ENCODE results near the gene CFAP68. TPM values are rescaled to one million over a fixed set of nuclear protein-coding genes. Genes with fewer than 3 reads are reported as not detected.
A peak's percentile ranks its signal among the peaks of the same experiment; 100 is the strongest.

The CFAP68 gene
- total and polyA plus RNA-seq, 2 of the 13 experiments (the other 11 are each of a cell fraction or from before 2014, with no cell fraction given), result 22.2 to 25.6 TPM

DNA sequence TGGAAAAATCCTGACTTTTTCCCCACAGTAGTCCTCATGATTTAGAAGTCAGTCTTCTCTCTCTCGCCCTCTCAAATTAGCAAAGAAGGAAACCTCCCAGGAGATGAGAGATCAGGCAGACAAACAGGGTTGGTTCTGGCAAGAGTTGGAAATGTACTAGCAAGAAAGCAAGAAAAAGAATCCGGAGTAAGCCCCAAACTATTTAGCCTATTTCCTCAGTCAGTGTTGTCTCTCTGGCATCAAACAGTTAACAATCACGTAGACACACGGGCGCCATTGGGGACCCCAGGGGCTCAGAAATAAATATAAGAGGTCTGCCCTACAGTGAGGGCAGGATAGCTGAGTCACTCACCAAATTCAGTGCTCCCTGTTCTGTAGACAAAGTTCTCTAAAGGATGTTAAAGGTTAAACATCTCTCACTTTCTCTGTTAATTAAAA, 44.0 kb downstream of the CFAP68 start:
- in situ Hi-C loops (cut with HindIII; ENCODE audit: extremely low pct_ligation_motif_present, low pct_unique_long_range_greater_than_20kb), result no loop called here
- no peaks in the 10 kb centered on the region for H3K79me2 ChIP-seq (ENCODE audit: insufficient read depth, low read length)
- FAIRE-seq, result no peak

More for the DNA sequence above, 44.0 kb downstream of the CFAP68 start:
- no peaks in the 10 kb centered on the region for H3K36me3 ChIP-seq (replicated peaks in 1 of 2; ENCODE audit: control insufficient read depth in 1 of 2, insufficient read depth in 2 of 2, low read length in 2 of 2)
- WGBS (ENCODE audit: low lambda C conversion rate), result 4% methylated on average over 5 of the region's 5 CpGs
- H3K4me1 ChIP-seq (ENCODE audit: insufficient read depth, low read length), result peaks cover 91% of the 10 kb centered on the region
- TF ChIP-seq ZNF652 (CRISPR knock-in tag; IDR thresholded peaks at IDR 0.05; ENCODE audit: borderline replicate concordance, low read depth) (peak; percentile 82), NR2F6 (IDR thresholded peaks at IDR 0.05) (no peak; the same call in 1 of the 2 replicates), NR2F6 (CRISPR knock-in tag; IDR thresholded peaks at IDR 0.05) (0 out of 2 replicates have a peak, but pooled peaks have one; percentile 15), NAIF1 (CRISPR knock-in tag; IDR thresholded peaks at IDR 0.05; ENCODE audit: borderline replicate concordance) (no peak), CREM (IDR thresholded peaks at IDR 0.05) (peak; percentile 28; the same call in 1 of the 2 replicates), CREM (CRISPR knock-in tag; IDR thresholded peaks at IDR 0.05) (no peak), FOSL2 (CRISPR knock-in tag; IDR thresholded peaks at IDR 0.05) (peak; percentile 45), ZNF264 (CRISPR knock-in tag; IDR thresholded peaks at IDR 0.05) (no peak), NFE2L2 (IDR thresholded peaks at IDR 0.05; ENCODE audit: low read length) (peak; percentile 74; the same call in 1 of the 2 replicates), ATF1 (CRISPR knock-in tag; IDR thresholded peaks at IDR 0.05) (0 out of 2 replicates have a peak, but pooled peaks have one; percentile 16), CREB1 (IDR thresholded peaks at IDR 0.05) (no peak), CREB1 (CRISPR knock-in tag; IDR thresholded peaks at IDR 0.05) (no peak), PPARG (CRISPR knock-in tag; conservative IDR thresholded peaks at IDR 0.05) (peak; percentile 85), ZBTB7B (CRISPR knock-in tag; IDR thresholded peaks at IDR 0.05) (0 out of 2 replicates have a peak, but pooled peaks have one; percentile 33), TEAD2 (CRISPR knock-in tag; IDR thresholded peaks at IDR 0.05) (no peak), PHF21A (CRISPR knock-in tag; IDR thresholded peaks at IDR 0.05) (peak; percentile 41; the same call in 1 of the 2 replicates), SAP130 (CRISPR knock-in tag; IDR thresholded peaks at IDR 0.05; ENCODE audit: low read depth) (peak; percentile 18), EP300 (IDR thresholded peaks at IDR 0.05; ENCODE audit: low read depth in 2 of 2, low read length in 2 of 2) (peak in 1 of 2 experiments; percentile 66; a peak in 2 of 4 replicates), EP300 (CRISPR knock-in tag; IDR thresholded peaks at IDR 0.05; ENCODE audit: borderline replicate concordance) (no peak), ZC3H4 (CRISPR knock-in tag; IDR thresholded peaks at IDR 0.05; ENCODE audit: borderline replicate concordance) (no peak), YY1 (IDR thresholded peaks at IDR 0.05; ENCODE audit: insufficient read depth, insufficient replicate concordance, low read depth, low read length) (no peak)
- TF ChIP-seq, protein P1, sequence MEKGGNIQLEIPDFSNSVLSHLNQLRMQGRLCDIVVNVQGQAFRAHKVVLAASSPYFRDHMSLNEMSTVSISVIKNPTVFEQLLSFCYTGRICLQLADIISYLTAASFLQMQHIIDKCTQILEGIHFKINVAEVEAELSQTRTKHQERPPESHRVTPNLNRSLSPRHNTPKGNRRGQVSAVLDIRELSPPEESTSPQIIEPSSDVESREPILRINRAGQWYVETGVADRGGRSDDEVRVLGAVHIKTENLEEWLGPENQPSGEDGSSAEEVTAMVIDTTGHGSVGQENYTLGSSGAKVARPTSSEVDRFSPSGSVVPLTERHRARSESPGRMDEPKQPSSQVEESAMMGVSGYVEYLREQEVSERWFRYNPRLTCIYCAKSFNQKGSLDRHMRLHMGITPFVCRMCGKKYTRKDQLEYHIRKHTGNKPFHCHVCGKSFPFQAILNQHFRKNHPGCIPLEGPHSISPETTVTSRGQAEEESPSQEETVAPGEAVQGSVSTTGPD (CRISPR knock-in tag; IDR thresholded peaks at IDR 0.05), result no peak
- TF ChIP-seq, protein P2, sequence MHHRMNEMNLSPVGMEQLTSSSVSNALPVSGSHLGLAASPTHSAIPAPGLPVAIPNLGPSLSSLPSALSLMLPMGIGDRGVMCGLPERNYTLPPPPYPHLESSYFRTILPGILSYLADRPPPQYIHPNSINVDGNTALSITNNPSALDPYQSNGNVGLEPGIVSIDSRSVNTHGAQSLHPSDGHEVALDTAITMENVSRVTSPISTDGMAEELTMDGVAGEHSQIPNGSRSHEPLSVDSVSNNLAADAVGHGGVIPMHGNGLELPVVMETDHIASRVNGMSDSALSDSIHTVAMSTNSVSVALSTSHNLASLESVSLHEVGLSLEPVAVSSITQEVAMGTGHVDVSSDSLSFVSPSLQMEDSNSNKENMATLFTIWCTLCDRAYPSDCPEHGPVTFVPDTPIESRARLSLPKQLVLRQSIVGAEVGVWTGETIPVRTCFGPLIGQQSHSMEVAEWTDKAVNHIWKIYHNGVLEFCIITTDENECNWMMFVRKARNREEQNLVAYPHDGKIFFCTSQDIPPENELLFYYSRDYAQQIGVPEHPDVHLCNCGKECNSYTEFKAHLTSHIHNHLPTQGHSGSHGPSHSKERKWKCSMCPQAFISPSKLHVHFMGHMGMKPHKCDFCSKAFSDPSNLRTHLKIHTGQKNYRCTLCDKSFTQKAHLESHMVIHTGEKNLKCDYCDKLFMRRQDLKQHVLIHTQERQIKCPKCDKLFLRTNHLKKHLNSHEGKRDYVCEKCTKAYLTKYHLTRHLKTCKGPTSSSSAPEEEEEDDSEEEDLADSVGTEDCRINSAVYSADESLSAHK (CRISPR knock-in tag; IDR thresholded peaks at IDR 0.05; ENCODE audit: borderline replicate concordance), result no peak
- ATAC-seq, result no peak
- peak overlapping the region; percentile 92 for H3K27ac ChIP-seq (ENCODE audit: extremely low read length, insufficient read depth, low read length)
- peak overlapping the region; percentile 81 for H2AFZ ChIP-seq (ENCODE audit: low read length)
- no peaks in the 10 kb centered on the region for H4K20me1 ChIP-seq (ENCODE audit: insufficient read depth, low read length)
- DNase-seq (ENCODE audit: low spot score), result peak; percentile 75
- H3K9me3 ChIP-seq (ENCODE audit: low read length), result no peaks in the 10 kb centered on the region
- H3K27me3 ChIP-seq (ENCODE audit: control insufficient read depth in 1 of 2, insufficient read depth in 2 of 2, low read length in 2 of 2), result no peaks in the 10 kb centered on the region
- BruUV-seq (replicated peaks), result no TSS peak
- ChIA-PET CTCF (ENCODE audit: low intra/inter-chr PET ratio, low total read pairs) (no interaction called here), POLR2A (interaction anchor here (0.7 to 1.9 kb wide), 3 partner anchors 13 to 58 kb away, joined by 3 to 9 read pairs (median 3); partner anchors contain the start of genes DIXDC1 and FDXACB1)
- H3K9ac ChIP-seq (ENCODE audit: insufficient read depth, low read depth, low read length), result peak overlapping the region; percentile 72
- H3K4me2 ChIP-seq (ENCODE audit: low read depth, low read length), result peak overlapping the region; percentile 78
- H3K4me3 ChIP-seq (replicated peaks in 1 of 3; ENCODE audit: insufficient read depth in 1 of 3, low read depth in 2 of 3, low read length in 3 of 3), result peak overlapping the region; percentile 24 to 57 (median 49); a peak in 5 of 6 replicates
- intact Hi-C loops (cut with micrococcal nuclease; ENCODE audit: unreplicated experiment), result no loop called here
